ENCODE data around the gene MSANTD2. TPM values are rescaled to one million over a fixed set of nuclear protein-coding genes. Genes with fewer than 3 reads are reported as not detected.

Gene MSANTD2
- total and polyA plus RNA-seq, 9 of the 15 experiments (the other 6 are each of a cell fraction or from before 2014, with no cell fraction given) = 1.3 to 9.9 (median 5.3) TPM

GRCh38 chr11:124798991-124799347 lies 1.2 kb downstream of the MSANTD2 start:
- CTCF ChIA-PET (ENCODE audit: low intra/inter-chr PET ratio) = no interaction called here
- Histone ChIP-seq H3K9me1 (ENCODE audit: control insufficient read depth, insufficient read depth, low read length) (no peaks in the 10 kb centered on the region), H4K20me1 (replicated peaks; ENCODE audit: control insufficient read depth, insufficient read depth, low read length) (no peaks in the 10 kb centered on the region), H3K9ac (ENCODE audit: insufficient read depth in 1 of 2, low read depth in 2 of 2, low read length in 2 of 2) (peak overlapping the region; percentile 63 to 94; a peak in 3 of 4 replicates), H3K4me3 (peak overlapping the region; percentile 93), H3K27ac (ENCODE audit: extremely low read depth, low read depth, low read length) (no peak overlapping the region), H2AFZ (ENCODE audit: low read depth, low read length) (peak overlapping the region; percentile 34; the same call in 1 of the 2 replicates), H3K79me2 (ENCODE audit: control insufficient read depth, insufficient read depth, low read length) (peaks cover 20% of the 10 kb centered on the region), H3K9me3 (replicated peaks; ENCODE audit: control insufficient read depth, insufficient read depth, low read depth, low read length) (no peaks in the 10 kb centered on the region), H3K4me1 (replicated peaks in 1 of 2; ENCODE audit: control insufficient read depth in 2 of 2, insufficient read depth in 2 of 2, low read length in 2 of 2) (peaks cover 7 to 22% of the 10 kb centered on the region in 2 experiments; a peak in 3 of 5 replicates), H3K36me3 (ENCODE audit: control insufficient read depth, insufficient read depth, low read length) (no peaks in the 10 kb centered on the region), H3K4me2 (ENCODE audit: insufficient read depth, low read length) (peak overlapping the region; percentile 83), H3K27me3 (ENCODE audit: control insufficient read depth in 2 of 2, insufficient read depth in 2 of 2, low read length in 2 of 2) (peaks cover 2 to 7% of the 10 kb centered on the region in 2 experiments; a peak in 3 of 5 replicates)
- intact Hi-C loops (cut with micrococcal nuclease) = loop anchor here (2.0 kb wide), 1 partner anchor 38 kb away; no protein-coding TSS in a partner anchor
- TF ChIP-seq, protein P1, sequence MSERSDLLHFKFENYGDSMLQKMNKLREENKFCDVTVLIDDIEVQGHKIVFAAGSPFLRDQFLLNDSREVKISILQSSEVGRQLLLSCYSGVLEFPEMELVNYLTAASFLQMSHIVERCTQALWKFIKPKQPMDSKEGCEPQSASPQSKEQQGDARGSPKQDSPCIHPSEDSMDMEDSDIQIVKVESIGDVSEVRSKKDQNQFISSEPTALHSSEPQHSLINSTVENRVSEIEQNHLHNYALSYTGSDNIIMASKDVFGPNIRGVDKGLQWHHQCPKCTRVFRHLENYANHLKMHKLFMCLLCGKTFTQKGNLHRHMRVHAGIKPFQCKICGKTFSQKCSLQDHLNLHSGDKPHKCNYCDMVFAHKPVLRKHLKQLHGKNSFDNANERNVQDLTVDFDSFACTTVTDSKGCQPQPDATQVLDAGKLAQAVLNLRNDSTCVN (CRISPR knock-in tag; IDR thresholded peaks at IDR 0.05) = no peak
- TF ChIP-seq HMBOX1 (IDR thresholded peaks at IDR 0.05) (peak; percentile 25; the same call in 1 of the 2 replicates), ETV1 (tag; conservative IDR thresholded peaks at IDR 0.05; ENCODE audit: low read depth) (0 out of 2 replicates have a peak, but pooled peaks have one; percentile 24)
- peak; percentile 66 for FAIRE-seq
- WGBS (ENCODE audit: insufficient coverage, low coverage, missing lambda C conversion rate) = 13% methylated on average over 6 of the region's 8 CpGs
- in situ Hi-C loops (cut with MboI) = no loop called here
- POLR2A ChIA-PET = interaction anchor here (0.6 to 1.7 kb wide), 11 partner anchors 9 to 279 kb away, joined by 3 to 6 read pairs (median 4); no protein-coding TSS in a partner anchor
- ATAC-seq = no peak
- DNase-seq (ENCODE audit: extremely low read depth in 1 of 4, low spot score in 3 of 4) = peak in 1 of 4 experiments; percentile 26
- BruUV-seq (replicated peaks) = no TSS peak
